ENCODE data around the gene CCDC159. TPM values are rescaled to one million over a fixed set of nuclear protein-coding genes. Genes with fewer than 3 reads are reported as not detected.
"Not testable (repeated sequence)": the region's sequence is repeated elsewhere in the genome, so short reads cannot be mapped to it uniquely, and the experiment has no call there.

The CCDC159 gene
- polyA plus RNA-seq, 3 donors: 21.5 to 23.3 (median 21.8) TPM

GRCh38 chr19:11364296-11364904 is 18.1 kb downstream of the CCDC159 start:
- no peak for DNase-seq (ENCODE audit: low read depth in 3 of 3, low spot score in 2 of 3)

DNA sequence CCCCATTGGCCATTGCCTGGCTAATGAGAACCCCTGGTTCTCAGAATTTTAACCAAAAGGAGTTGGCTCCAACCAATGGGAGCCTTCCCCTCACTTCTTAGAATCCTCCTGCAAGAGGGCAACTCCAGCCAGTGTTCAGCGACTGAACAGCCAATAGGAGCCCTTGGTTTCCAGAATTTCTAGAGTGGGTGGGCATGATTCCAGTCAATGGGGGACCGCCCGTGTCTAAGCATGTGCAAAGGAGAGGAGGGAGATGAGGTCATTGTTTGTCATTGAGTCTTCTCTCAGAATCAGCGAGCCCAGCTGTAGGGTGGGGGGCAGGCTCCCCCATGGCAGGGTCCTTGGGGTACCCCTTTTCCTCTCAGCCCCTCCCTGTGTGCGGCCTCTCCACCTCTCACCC is 18.6 kb downstream of the CCDC159 start:
- no peak for DNase-seq (ENCODE audit: low read depth in 3 of 3, low spot score in 2 of 3)

DNA sequence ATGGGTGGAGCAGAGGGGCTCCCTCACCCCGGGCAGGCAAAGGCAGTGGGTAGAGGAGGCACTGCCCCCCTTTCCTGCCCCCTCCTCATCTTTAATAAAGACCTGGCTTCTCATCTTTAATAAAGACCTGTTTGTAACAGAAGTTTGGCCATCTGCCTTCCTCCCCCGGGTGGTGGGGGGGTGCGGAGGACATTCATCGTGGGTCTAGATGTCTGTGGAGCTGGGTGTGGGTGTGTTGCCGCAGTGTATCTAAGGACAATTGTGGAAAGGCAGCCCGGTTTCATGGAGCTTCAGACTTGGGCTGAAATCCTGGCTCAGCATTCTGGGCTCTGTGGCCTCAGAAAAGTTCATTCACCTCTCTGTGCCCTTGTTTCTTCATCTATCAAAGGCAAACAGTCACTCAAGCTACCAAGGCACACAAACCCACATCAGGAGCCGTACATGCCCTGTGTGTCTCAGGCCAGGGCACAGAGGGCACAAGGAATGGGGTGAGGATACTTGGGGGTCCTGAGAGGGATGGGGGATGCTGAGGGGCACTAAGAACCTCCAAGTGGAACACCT is 19.3 kb downstream of the CCDC159 start:
- DNase-seq (ENCODE audit: low read depth in 3 of 3, low spot score in 2 of 3): no peak

- no peak for DNase-seq (ENCODE audit: low read depth in 3 of 3, low spot score in 2 of 3)
Observed at GRCh38 chr19:11367528-11367927, 21.2 kb downstream of the CCDC159 start.

DNA sequence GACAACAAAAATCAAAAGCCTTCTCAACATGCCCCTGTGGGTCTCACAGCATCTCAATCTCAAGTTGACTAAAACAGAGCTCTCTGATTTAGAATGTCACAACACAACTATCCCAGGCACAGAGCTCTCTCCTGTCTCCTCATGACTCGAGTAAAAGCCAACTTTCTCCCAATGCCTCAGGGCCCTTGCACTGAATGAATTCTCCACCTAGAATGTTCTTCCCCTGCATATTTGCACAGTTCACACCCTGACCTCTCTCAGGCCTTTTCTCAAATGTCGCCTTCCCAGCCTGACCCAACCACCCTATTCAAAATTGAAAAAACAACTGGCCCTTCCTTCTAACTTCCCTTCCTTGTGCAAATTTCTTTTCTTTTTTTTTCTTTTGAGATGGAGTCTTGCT is 24.4 kb downstream of the CCDC159 start:
- no peak for DNase-seq (ENCODE audit: low read depth in 3 of 3, low spot score in 2 of 3)

DNA sequence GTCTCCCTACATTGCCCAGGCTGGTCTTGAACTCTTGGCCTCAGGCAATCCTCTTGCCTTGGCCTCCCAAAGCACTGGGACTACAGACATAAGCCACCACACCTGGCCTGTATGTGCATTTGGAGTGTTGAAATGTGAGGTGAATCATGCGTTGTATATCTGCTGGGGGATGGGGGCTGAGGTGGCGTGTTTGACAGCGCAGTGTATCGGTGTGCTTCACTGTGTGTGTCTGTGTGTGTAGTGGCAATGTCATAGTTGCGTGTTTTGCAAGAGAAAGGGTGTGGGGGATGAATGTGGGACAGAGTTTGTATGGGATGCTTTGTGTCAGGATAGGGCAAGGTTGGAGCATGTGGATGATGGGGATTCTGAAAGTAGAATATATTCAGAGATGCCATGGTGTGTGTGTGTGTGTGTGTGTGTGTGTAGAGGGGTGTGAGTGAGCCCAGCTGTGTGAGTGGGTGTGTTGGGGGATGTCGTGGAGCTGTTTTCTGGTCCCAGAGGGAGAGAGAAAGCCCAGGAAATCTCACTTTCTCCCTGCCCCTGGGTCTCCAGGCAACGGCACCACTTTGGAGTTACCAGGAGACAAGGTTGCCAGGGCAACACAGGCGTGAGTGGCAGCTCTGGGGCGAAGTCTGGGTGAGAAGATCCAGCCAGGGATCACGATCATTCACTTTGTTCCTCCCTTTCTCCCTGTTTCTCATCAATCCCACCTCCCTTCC is 27.0 kb downstream of the CCDC159 start:
- no peak for DNase-seq (ENCODE audit: low read depth in 3 of 3, low spot score in 2 of 3)

GRCh38 chr19:11373885-11374432 is 27.6 kb downstream of the CCDC159 start:
- no peak for DNase-seq (ENCODE audit: low read depth in 3 of 3, low spot score in 2 of 3)

DNA sequence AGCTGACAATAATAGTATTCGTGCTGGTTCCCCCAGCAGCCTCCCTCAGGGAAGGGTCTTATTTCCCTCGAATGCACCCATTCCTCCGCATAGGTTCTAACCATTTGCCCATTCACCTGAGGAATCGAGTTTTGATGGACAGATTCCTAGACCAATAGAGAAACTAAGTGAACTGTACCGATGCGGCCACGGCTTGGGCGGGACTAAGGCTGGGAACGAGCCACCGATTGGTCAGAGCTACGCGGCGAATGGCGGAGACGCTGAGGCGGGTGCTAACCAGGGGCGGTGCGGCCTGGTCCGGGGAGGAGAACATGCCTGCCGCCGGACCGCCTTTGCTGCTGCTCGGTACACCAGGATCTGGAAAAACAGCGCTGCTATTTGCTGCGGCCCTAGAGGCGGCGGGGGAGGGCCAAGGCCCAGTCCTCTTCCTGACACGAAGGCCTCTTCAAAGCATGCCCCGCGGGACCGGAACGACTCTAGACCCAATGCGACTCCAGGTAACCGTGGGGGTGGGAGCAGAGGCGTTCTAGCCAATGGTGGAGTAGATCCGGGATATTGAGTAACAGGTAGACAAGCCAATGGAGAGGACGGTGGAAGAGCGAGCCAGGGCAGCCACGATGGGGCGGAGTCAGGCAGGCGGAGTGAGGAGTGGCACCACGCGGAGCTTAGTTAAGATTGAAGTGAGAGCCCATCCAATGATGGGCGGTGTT is 28.3 kb downstream of the CCDC159 start, which contains the start of gene SWSAP1:
SWSAP1 (plus strand) TSS at position 234 of the 710 bp plus-strand sequence; CDS start at position 249, 15 bp downstream.
- DNase-seq (ENCODE audit: low read depth in 3 of 3, low spot score in 2 of 3): peak; percentile 98 to 99 (median 98)

- no peak for DNase-seq (ENCODE audit: low read depth in 3 of 3, low spot score in 2 of 3)
Observed at GRCh38 chr19:11375143-11375948, 29.0 kb downstream of the CCDC159 start.

- no peak for DNase-seq (ENCODE audit: low read depth in 3 of 3, low spot score in 2 of 3)
Observed at GRCh38 chr19:11377237-11377636, 30.9 kb downstream of the CCDC159 start.

- no peak for DNase-seq (ENCODE audit: low read depth in 3 of 3, low spot score in 2 of 3)
Observed at GRCh38 chr19:11377756-11378155, 31.4 kb downstream of the CCDC159 start.

GRCh38 chr19:11378319-11379189 is 32.2 kb downstream of the CCDC159 start:
- no peak for DNase-seq (ENCODE audit: low read depth in 3 of 3, low spot score in 2 of 3)

DNA sequence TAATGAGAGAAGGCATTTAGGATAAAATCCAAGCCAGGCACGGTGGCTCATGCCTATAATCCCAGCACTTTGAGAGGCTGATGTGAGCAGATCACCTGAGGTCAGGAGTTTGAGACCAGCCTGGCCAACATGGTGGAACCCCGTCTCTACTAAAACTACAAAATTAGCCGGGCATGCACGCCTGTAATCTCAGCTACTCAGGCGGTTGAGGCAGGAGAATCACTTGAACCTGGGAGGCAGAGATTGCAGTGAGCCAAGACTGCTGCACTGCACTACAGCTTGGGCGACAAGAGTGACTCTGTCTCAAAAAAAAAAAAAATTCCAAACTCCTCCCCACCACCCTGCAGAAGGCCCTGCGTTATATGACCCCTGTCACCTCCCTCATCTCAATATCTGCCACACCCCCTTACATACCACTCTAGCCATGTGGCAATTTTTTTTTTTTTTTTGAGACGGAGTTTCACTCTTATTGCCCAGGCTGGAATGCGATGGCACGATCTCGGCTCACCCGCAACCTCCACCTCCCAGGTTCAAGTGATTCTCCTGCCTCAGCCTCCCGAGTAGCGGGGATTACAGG is 33.0 kb downstream of the CCDC159 start:
- not testable (repeated sequence) for DNase-seq (ENCODE audit: low read depth in 3 of 3, low spot score in 2 of 3)

GRCh38 chr19:11379857-11380350 is 33.6 kb downstream of the CCDC159 start:
- DNase-seq (ENCODE audit: low read depth in 3 of 3, low spot score in 2 of 3): no peak

DNA sequence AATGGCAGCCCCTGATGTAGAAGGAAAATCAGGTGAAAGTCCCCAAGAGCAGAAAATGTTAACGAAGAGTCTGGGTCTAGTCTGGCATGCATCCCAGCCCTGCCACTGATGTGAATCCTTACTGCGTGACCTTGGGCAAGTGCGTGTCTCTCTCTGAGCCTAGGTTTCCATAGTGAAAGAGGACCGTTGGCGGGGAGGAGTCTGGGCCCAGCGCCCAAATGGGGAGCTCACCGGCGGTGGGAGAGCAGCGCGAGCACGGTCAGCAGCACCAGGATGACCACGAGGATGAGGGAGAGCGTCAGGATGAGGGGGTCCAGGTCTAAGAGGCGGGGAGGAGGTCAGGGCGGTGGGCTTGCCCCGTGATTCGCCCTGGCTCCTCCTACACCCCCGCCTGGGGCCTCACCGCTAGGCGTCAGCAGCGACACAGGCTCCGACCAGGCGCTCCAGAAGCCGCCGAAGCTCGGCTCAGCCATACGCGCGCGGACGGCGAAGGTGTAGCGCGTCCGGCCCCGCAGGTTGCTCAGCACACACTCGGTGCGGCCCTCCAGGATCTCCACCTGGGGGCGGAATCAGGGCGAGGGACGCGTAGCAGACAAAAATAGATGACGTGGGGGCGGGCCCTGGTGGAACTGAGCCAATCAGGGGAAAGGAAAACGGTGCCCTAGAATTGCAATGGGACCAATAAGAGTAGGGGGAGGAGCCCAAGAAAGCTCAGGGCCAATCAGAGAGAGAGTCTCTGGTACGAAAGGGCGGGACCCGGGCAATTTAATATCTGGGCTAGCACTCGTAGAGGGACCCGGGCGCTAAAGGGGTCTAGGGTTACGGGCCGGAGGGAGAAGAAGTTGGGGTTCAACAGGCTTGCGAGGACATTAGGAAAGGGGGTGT is 34.6 kb downstream of the CCDC159 start:
- DNase-seq (ENCODE audit: low read depth in 3 of 3, low spot score in 2 of 3): peak; percentile 88 to 96 (median 95)

GRCh38 chr19:11382898-11383705 is 36.8 kb downstream of the CCDC159 start:
- DNase-seq (ENCODE audit: low read depth in 3 of 3, low spot score in 2 of 3): no peak

GRCh38 chr19:11383706-11384048 is 37.4 kb downstream of the CCDC159 start:
- no peak for DNase-seq (ENCODE audit: low read depth in 3 of 3, low spot score in 2 of 3)

Measured in right renal cortex interstitium (tissue), 3 donors.